GM21367 (cell line): Measurements from ENCODE around the gene ERBB3.
A peak's percentile ranks its signal among the peaks of the same experiment; 100 is the strongest.

Experiments
- ATAC-seq: cut with Tn5 transposase; IDR thresholded peaks from one replicate; pipeline ENCODE4 v1.9.1; 2021; ENCODE audit not compliant: unreplicated experiment

ERBB3 gene

DNA sequence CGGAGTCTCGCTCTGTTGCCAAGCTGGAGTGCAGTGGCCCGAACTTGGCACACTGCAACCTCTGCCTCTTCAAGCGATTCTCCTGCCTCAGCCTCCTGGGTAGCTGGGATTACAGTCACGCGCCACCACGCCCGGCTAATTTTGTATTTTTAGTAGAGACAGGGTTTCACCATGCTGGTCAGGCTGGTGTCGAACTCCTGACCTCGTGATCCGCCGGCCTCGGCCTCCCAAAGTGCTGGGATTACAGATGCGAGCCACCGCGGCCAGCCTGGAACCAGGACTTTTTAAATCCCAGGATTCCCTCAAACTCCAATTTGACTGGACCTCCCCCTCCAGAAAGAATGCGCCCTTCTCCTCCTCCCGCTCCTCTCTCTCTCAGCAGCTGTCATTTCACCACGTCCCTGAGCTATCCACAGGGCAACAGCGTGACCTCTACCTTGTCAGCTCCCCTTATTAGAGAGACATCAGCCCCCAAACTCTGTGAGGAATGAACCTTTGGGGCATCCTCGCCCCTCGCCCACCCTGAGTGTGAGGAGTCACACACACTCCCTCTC lies 50.1 kb downstream of the ERBB3 start:
- no peak for ATAC-seq

DNA sequence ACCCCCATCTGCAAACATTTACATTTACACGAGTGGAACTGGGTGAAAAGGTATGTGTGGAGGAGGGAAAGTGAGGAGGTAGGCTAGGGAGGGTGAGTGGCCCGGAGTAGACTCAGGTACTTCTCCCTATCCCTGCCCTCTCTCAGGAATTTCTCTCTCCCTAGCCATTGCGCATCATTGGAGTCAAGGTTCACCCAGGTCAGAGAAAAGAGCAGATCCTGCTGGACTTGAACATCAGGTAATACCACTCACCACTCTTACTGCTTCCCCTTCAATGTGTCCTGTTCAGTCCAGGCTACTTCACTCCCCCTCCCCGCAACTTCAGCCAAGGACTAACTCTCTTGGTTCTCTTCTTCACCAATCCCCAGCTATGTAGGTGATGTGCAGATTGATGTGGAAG lies 50.9 kb downstream of the ERBB3 start:
- ATAC-seq, result no peak

- ATAC-seq, result no peak
These were observed 54.9 kb downstream of the ERBB3 start for GRCh38 chr12:56134897-56135296.

DNA sequence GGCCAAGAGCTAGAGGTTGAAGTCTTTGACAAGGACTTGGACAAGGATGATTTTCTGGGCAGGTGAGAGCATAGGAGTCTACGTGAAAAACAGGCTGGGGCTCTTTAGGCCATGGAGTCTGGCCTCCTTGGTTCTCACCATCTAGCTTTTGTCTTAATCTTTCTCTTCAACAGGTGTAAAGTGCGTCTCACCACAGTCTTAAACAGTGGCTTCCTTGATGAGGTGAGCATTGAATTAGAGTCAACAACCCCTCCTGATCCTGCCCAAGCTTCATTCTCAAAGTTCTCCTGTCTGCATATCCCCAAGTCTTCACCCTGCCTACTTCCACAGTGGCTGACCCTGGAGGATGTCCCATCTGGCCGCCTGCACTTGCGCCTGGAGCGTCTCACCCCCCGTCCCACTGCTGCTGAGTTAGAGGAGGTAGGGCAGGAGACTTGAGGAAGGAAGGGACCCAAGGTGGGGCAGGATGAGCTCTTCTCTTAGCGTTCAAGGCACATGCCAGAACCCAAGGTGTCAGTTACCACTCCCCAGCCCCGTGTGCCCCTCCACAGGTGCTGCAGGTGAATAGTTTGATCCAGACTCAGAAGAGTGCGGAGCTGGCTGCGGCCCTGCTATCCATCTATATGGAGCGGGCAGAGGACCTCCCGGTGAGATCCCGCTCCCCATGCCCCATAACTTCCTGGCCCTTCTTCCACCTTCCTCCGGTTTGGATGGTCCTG lies 58.0 kb downstream of the ERBB3 start:
- no peak for ATAC-seq

- ATAC-seq, result no peak
These were observed 62.2 kb downstream of the ERBB3 start for GRCh38 chr12:56141946-56142784.

DNA sequence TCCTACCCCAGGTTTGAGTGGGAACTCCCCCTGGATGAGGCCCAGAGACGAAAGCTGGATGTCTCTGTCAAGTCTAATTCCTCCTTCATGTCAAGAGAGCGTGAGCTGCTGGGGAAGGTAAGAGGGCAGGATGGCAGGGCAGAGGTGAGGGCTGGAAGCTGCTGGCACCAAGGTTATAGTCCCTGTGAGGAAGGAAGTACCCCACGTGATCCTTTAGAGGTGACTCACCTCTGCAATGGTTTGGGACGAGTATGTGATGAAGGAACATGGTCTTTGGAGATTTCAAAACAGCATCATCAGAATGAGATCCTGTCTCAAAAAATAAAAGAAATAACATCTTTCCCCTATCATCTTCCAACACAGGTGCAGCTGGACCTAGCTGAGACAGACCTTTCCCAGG lies 63.3 kb downstream of the ERBB3 start:
- no peak for ATAC-seq

- no peak for ATAC-seq
These were observed 63.9 kb downstream of the ERBB3 start for GRCh38 chr12:56143870-56144269.

DNA sequence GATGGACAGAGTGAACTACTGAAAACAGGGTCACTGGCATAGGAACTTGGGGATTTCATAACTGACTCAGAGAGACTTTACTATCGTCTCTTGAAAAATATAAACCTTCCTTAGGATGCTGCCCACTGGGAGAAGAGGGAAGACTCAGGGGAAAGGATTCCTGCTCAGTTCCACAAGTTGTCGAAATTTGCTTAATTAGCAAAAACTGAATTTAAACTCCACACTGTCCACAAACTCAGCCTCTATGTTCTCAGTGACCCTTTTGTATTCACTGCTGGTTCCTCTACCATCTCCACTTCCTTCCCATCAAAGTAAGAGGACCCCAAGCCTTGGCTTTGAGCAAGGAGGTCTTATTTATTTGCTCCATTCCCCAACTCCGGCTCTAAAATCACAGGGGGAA lies 65.3 kb downstream of the ERBB3 start:
- ATAC-seq, result no peak

DNA sequence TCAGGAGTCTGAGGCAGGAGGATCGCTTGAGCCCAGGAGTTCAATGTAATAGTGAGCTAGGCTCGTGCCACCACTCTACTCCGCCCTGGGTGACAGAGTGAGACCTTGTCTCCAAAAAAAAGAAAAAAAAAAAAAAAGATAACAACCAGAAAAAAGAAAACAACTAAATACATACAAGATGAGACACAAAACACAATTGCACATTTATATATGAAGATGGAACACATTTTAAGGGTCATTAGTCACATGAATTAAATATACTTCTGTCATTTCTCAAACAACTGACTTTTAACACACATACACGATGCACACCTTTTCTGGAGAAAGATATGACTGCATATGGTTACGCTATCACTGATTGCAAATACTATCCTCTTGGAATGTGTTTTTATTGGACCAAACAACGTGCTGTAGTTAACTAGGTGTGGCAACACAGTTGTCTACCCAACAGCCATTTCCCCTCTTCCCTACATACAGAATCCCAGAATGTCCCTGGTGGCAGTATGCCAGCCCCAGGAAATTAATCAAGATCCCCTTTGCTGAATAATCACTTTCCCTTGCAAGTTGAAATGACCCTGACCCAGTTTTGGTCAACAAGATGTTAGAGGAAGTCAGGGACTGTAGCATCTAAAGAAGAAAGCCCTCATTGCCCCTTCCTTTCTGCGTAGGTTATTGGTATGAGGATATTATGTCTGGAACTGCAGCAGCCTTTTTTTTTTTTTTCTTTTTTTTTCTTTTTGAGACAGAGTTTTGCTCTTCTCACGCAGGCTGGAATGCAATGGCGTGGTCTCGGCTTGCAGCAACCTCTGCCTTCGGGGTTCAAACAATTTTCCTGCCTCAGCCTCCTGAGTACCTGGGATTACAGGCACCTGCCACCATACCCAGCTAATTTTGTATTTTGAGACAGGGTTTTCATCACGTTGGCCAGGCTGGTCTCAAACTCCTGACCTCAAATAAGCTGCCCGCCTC lies 66.8 kb downstream of the ERBB3 start:
- no peak for ATAC-seq

GRCh38 chr12:56150563-56150962 lies 70.6 kb downstream of the ERBB3 start:
- ATAC-seq, result no peak

DNA sequence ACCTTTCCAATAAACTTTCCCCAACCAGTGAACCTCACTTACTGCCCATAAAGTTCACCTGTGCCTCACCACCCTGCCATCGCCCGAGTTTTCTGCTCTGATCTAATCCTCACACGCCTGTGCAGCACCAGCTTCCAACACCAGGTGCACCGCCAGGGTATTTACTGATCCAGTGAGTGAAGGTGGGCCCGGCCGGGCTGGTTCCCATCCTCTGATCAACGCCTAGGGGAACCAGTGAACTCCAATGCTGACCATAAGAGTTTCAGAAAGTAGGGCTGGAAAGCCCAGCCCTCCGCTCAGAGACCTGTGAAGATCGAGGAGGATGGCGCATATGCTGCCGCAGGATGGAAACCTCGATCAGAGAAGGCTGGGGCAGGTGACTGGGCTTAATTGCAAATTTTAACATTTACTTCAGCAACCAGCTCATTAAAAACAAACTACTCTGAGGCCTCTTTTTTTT lies 71.7 kb downstream of the ERBB3 start:
- no peak for ATAC-seq

DNA sequence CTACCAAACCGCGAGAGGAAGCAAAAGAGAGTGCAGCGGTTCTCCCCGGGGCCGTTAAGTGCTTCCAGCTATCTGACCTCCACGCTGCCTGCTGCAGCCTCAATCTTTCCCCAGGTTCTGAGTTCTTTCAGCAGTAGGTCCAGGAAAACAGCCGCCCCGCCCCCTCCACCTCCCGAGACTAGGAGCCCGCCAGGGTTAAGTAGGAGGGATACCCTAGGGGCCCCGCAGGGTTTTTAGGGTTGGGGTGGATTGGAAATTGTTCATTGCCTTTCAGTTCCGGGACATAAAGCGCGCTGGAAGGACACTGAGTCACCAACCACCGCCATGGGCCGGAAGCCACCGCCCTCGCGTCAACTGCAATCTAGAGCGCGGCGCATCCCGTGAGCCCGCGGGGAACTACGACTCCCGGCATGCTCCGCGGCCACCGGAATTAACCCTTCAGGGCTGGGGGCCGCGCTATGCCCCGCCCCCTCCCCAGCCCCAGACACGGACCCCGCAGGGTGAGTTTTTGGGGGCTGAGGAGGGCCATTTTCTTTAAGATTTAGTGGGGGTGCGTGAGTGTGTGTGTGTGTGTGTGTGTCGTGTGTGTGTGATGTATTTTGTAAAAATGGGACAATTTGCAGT lies 72.3 kb downstream of the ERBB3 start, which contains the start of gene MYL6B:
Gene MYL6B (plus strand): TSS at position 456 of the 624 bp plus-strand sequence. CDS start 1,332 bp downstream, outside the sequence.
- peak; percentile 66 for ATAC-seq
